ENCODE measurements around the gene ICAM4. TPM values are rescaled to one million over a fixed set of nuclear protein-coding genes. Genes with fewer than 3 reads are reported as not detected.
A peak's percentile ranks its signal among the peaks of the same experiment; 100 is the strongest.

ICAM4 gene
- total and polyA plus RNA-seq, 9 of the 15 experiments (the other 6 are each of a cell fraction or from before 2014, with no cell fraction given), result 14.1 to 86.1 (median 29.6) TPM

- TF ChIP-seq PKNOX1 (IDR thresholded peaks at IDR 0.05) (peak; percentile 54), ETV6 (IDR thresholded peaks at IDR 0.05; ENCODE audit: borderline replicate concordance in 1 of 2, low read depth in 2 of 2, low read length in 1 of 2) (peak in 1 of 2 experiments; percentile 77; a peak in 1 of 4 replicates), ETV6 (CRISPR knock-in tag; IDR thresholded peaks at IDR 0.05; ENCODE audit: borderline replicate concordance) (no peak), MTA3 (IDR thresholded peaks at IDR 0.05; ENCODE audit: borderline replicate concordance) (peak; percentile 85; the same call in 1 of the 2 replicates), RB1 (IDR thresholded peaks at IDR 0.05; ENCODE audit: low read depth) (peak; percentile 26; the same call in 1 of the 2 replicates), TAF1 (IDR thresholded peaks at IDR 0.05; ENCODE audit: control insufficient read depth, extremely low read depth, insufficient read depth, low read length, severe bottlenecking) (peak; percentile 66), HEY1 (CRISPR knock-in tag; IDR thresholded peaks at IDR 0.05; ENCODE audit: borderline replicate concordance) (no peak), NR4A1 (CRISPR knock-in tag; IDR thresholded peaks at IDR 0.05) (0 out of 2 replicates have a peak, but pooled peaks have one; percentile 47), NR4A1 (tag; IDR thresholded peaks at IDR 0.05) (no peak), ZNF785 (CRISPR knock-in tag; IDR thresholded peaks at IDR 0.05) (no peak), ZNF324 (CRISPR knock-in tag; IDR thresholded peaks at IDR 0.05) (no peak), THAP12 (CRISPR knock-in tag; IDR thresholded peaks at IDR 0.05) (no peak), TOE1 (IDR thresholded peaks at IDR 0.05; ENCODE audit: borderline replicate concordance) (peak; percentile 83), TOE1 (CRISPR knock-in tag; IDR thresholded peaks at IDR 0.05; ENCODE audit: borderline replicate concordance, low read depth) (no peak), ZNF174 (CRISPR knock-in tag; IDR thresholded peaks at IDR 0.05) (no peak), NFIC (IDR thresholded peaks at IDR 0.05) (no peak), RNF2 (IDR thresholded peaks at IDR 0.05) (peak; percentile 84; the same call in 1 of the 2 replicates), RBM34 (IDR thresholded peaks at IDR 0.05; ENCODE audit: borderline replicate concordance, insufficient read depth, low read length) (no peak), SRF (CRISPR knock-in tag; IDR thresholded peaks at IDR 0.05) (0 out of 4 replicates have a peak, but pooled peaks of 1 of the 2 experiments have one; percentile 31), TFAP4 (CRISPR knock-in tag; IDR thresholded peaks at IDR 0.05; ENCODE audit: borderline replicate concordance) (no peak; the same call in none of the 2 replicates), THRA (IDR thresholded peaks at IDR 0.05) (no peak), SPI1 (IDR thresholded peaks at IDR 0.05; ENCODE audit: borderline replicate concordance, low read depth, low read length) (no peak), COPS2 (conservative IDR thresholded peaks at IDR 0.05) (no peak)
Observed at GRCh38 chr19:10270616-10271394, 15.9 kb upstream of the ICAM4 start, which contains the start of gene ICAM1 (continued).
